ENCODE data around the gene L3HYPDH. TPM values are rescaled to one million over a fixed set of nuclear protein-coding genes. Genes with fewer than 3 reads are reported as not detected.
A peak's percentile ranks its signal among the peaks of the same experiment; 100 is the strongest.
"Not testable (repeated sequence)": the region's sequence is repeated elsewhere in the genome, so short reads cannot be mapped to it uniquely, and the experiment has no call there.

L3HYPDH gene
- polyA plus RNA-seq, 1 donor from 2014 or later = 10.1 TPM

DNA sequence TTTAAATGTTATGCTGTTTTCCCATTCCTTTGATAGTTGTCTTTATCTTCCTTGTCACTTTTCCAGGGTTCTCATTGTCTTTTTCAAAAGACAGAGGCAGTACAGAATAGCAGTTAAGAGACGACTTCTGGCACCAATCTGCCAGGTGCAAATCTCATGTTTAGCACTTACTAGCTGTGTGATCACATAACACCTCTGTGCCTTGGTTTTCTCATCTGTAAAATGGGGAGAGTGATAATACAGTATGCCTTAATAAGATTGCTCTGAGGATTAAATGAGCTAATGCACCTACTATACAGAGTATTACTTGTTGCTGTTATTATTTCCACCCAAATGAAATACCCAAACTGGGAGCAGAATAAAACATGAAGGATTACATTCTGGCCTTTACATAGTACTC, 23.8 kb downstream of the L3HYPDH start:
- Mint-ChIP-seq H3K36me3 (peaks cover 11% of the 10 kb centered on the region), H3K4me1 (peaks cover 0 to 5% (median 1%) of the 10 kb centered on the region in 3 donors), H3K27me3 (no peaks in the 10 kb centered on the region), H3K27ac (no peak overlapping the region), H3K4me3 (no peak overlapping the region), H3K9me3 (peaks cover 0 to 7% (median 1%) of the 10 kb centered on the region in 3 donors)

DNA sequence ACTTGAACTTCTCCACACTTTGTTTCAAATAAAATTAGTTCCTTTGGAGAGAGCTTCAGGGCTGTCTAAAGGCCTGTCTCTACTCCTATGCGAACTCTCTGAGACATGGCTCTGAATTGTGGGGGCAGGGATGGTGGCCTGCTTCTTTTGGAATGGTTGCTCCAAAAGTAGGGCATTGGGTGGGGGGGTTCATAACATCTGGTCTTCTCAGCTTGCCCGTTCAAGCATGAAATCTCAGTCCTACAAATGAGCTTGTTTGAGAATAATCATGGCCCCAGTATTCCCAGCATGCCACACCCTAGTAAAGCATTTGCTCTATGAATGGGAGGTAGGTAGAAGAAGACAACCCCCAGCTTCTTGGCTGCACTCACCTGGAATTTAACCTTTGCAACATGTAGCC, 25.7 kb downstream of the L3HYPDH start:
- Mint-ChIP-seq H3K27ac (no peak overlapping the region), H3K4me1 (peaks cover 0 to 2% (median 0%) of the 10 kb centered on the region in 3 donors), H3K27me3 (no peaks in the 10 kb centered on the region), H3K4me3 (no peak overlapping the region), H3K9me3 (peaks cover 0 to 7% (median 1%) of the 10 kb centered on the region in 3 donors), H3K36me3 (peaks cover 15% of the 10 kb centered on the region)

DNA sequence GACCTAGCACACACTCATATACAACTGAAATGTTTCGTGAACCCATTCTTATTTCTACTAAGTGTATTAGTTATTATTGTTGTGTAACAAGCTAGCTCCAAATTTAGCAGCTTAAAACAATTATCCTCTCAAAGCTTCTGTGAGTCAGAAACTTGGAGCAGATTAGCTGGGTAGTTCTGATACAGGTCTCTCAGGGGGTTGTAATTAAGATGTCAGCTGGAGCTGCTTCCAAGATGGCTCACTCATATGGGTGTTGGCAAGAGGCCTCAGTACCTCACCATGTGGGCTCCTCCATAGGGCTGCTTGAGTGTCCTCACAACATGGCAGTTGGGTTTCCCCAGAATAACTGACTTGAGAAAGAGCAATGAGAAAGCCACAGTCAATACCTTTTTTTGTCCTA, 28.8 kb downstream of the L3HYPDH start:
- peaks cover 15% of the 10 kb centered on the region for H3K36me3 Mint-ChIP-seq
- peaks cover 0 to 7% (median 1%) of the 10 kb centered on the region in 3 donors for H3K9me3 Mint-ChIP-seq
- no peaks in the 10 kb centered on the region for H3K27me3 Mint-ChIP-seq
- H3K4me1 Mint-ChIP-seq = no peaks in the 10 kb centered on the region
- no peak overlapping the region for H3K4me3 Mint-ChIP-seq
- no peak overlapping the region for H3K27ac Mint-ChIP-seq

- H3K36me3 Mint-ChIP-seq = peaks cover 12% of the 10 kb centered on the region
- peaks cover 0 to 1% (median 0%) of the 10 kb centered on the region in 3 donors for H3K4me1 Mint-ChIP-seq
Measured at GRCh38 chr14:59454139-59454538, 30.1 kb downstream of the L3HYPDH start.

DNA sequence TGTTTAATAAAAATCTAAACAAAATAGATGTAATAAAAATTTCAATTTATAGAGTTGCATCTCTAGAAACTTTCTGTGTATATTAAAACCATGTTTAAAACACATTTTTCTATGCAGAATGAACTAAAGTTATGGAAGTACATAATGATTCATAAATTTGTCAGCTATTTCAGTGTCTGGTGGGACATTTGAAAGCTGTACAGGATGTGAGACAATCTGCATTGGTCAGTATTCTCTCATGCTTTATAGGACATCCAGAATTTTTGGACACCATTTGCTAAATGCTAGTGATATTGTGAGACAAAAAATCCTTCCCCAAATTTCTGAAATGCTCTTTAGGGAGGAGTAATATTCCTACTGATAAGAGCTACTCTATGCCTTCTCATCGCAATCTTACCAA, 32.4 kb downstream of the L3HYPDH start:
- H3K4me3 Mint-ChIP-seq = no peak overlapping the region
- no peaks in the 10 kb centered on the region for H3K27me3 Mint-ChIP-seq
- H3K9me3 Mint-ChIP-seq = peaks cover 0 to under 1% (median 0%) of the 10 kb centered on the region in 3 donors
- peaks cover 6% of the 10 kb centered on the region for H3K36me3 Mint-ChIP-seq
- peaks cover 0 to 1% (median 0%) of the 10 kb centered on the region in 3 donors for H3K4me1 Mint-ChIP-seq
- no peak overlapping the region for H3K27ac Mint-ChIP-seq

More at GRCh38 chr14:59454139-59454538, 30.1 kb downstream of the L3HYPDH start:
- Mint-ChIP-seq H3K4me3 (no peak overlapping the region), H3K27me3 (no peaks in the 10 kb centered on the region), H3K27ac (no peak overlapping the region), H3K9me3 (peaks cover 0 to 7% (median 1%) of the 10 kb centered on the region in 3 donors)

DNA sequence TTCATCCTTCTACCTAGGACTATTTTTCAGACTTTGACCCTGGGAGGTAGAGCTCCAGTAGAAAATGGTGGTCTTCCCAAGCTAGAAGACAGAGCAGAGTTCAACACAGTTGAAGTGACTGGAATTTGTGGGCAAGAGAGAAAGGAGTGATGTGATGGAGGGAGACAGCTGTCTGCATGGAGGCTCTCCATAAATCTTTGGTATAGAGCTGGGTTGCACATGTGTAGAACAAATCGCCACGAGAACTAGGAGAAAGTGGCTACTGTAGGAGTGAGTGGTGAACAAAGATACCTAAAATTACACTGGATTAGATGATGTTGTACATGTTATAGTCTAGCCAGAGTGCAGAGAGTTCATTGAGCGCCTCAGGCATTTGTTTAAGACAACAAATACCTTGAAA, 33.5 kb downstream of the L3HYPDH start:
- Mint-ChIP-seq H3K27me3 (no peaks in the 10 kb centered on the region), H3K4me1 (peaks cover 0 to 1% (median 0%) of the 10 kb centered on the region in 3 donors), H3K36me3 (peaks cover 5% of the 10 kb centered on the region), H3K4me3 (no peak overlapping the region), H3K27ac (no peak overlapping the region), H3K9me3 (no peaks in the 10 kb centered on the region)

- H3K9me3 Mint-ChIP-seq, H3K27me3 Mint-ChIP-seq, H3K27ac Mint-ChIP-seq: not testable (repeated sequence)
Measured at GRCh38 chr14:59448673-59449072, 35.5 kb downstream of the L3HYPDH start.

GRCh38 chr14:59439256-59439965, 44.8 kb downstream of the L3HYPDH start:
- no peak overlapping the region for H3K27ac Mint-ChIP-seq
- no peaks in the 10 kb centered on the region for H3K27me3 Mint-ChIP-seq
- no peak overlapping the region for H3K4me3 Mint-ChIP-seq
- peaks cover 4% of the 10 kb centered on the region in 3 donors for H3K4me1 Mint-ChIP-seq
- H3K9me3 Mint-ChIP-seq = no peaks in the 10 kb centered on the region
- peaks cover 3% of the 10 kb centered on the region for H3K36me3 Mint-ChIP-seq

More at GRCh38 chr14:59448673-59449072, 35.5 kb downstream of the L3HYPDH start:
- not testable (repeated sequence) for H3K4me1 Mint-ChIP-seq, H3K4me3 Mint-ChIP-seq, H3K36me3 Mint-ChIP-seq

- no peak overlapping the region for H3K27ac Mint-ChIP-seq
- H3K27me3 Mint-ChIP-seq = no peaks in the 10 kb centered on the region
- H3K4me3 Mint-ChIP-seq = no peak overlapping the region
- H3K4me1 Mint-ChIP-seq = peaks cover 0 to 4% (median 2%) of the 10 kb centered on the region in 3 donors
- peaks cover 3% of the 10 kb centered on the region for H3K36me3 Mint-ChIP-seq
- no peaks in the 10 kb centered on the region for H3K9me3 Mint-ChIP-seq
Measured at GRCh38 chr14:59438195-59438647, 46.0 kb downstream of the L3HYPDH start.

DNA sequence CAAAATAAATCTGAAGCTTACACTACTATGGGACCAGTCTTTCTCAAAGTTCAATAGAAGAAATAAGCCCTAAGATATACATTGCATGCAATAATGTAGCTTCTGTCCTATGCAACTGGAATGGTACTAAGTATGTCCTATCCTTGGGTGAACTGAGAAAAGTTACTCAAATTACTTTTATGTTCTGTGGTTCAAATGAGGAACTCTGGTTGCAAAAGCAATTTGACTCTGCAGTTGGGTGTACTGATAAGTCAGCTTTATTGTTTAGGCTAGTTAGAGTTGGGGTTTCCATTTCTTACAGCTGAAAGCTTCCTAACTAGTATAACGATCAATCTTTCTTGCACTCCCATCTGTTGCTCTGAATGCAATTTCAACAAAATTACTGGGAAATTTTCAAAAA, 48.2 kb downstream of the L3HYPDH start:
- Mint-ChIP-seq H3K4me3 (no peak overlapping the region), H3K9me3 (no peaks in the 10 kb centered on the region), H3K27me3 (no peaks in the 10 kb centered on the region), H3K4me1 (peaks cover 0 to 4% (median 0%) of the 10 kb centered on the region in 3 donors), H3K36me3 (peaks cover 3% of the 10 kb centered on the region), H3K27ac (no peak overlapping the region)

DNA sequence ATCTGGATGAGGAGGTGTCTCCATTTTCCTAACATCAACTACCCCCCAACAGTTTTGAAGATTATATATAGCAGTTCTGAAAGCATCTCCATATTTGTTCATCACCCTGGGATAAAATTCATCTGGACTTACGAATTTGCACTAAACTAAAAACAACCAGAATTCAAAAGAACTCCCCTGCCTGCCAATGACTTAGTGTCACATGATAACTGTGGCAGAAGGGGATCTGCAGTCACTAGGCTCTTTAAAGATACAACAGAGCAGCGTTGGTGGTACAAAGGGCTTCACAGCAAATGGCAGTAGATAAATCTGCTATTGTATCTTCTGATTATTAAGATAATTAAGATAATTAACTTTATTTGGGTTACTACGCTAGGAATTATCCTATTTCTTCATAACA, 49.1 kb downstream of the L3HYPDH start:
- Mint-ChIP-seq H3K27me3 (no peaks in the 10 kb centered on the region), H3K9me3 (no peaks in the 10 kb centered on the region), H3K4me1 (peaks cover 0 to 4% (median 0%) of the 10 kb centered on the region in 3 donors), H3K4me3 (no peak overlapping the region), H3K27ac (peak overlapping the region in 1 of 3 donors; percentile 28), H3K36me3 (peaks cover 3% of the 10 kb centered on the region)

- H3K4me1 Mint-ChIP-seq = peaks cover 0 to 7% (median 5%) of the 10 kb centered on the region in 3 donors
- H3K36me3 Mint-ChIP-seq = no peaks in the 10 kb centered on the region
- no peaks in the 10 kb centered on the region for H3K27me3 Mint-ChIP-seq
Measured at GRCh38 chr14:59429790-59430189, 54.4 kb downstream of the L3HYPDH start.

DNA sequence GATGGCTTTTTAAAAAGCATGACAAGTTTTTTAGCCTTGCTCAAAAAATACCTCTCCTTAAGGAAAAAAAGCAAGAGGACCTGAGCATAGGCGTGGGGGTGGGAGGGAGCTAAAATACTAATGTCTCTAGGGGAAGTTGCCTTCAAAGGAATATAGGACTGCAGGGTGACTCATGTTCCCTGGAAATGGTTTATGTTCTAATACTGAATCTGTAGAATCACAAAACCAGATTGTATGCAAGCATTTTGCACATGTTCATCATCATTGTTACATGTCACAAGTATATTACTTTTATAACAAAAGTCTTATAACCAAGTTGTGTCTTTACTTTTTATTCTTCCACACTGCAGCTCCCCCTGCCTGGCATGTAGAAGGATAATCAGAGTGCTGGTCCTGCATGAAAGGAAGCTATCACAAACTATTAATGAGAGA, 55.6 kb downstream of the L3HYPDH start:
- no peaks in the 10 kb centered on the region for H3K9me3 Mint-ChIP-seq
- no peaks in the 10 kb centered on the region for H3K27me3 Mint-ChIP-seq
- H3K4me1 Mint-ChIP-seq = peaks cover 0 to 7% (median 5%) of the 10 kb centered on the region in 3 donors
- H3K27ac Mint-ChIP-seq = no peak overlapping the region
- H3K4me3 Mint-ChIP-seq = no peak overlapping the region
- no peaks in the 10 kb centered on the region for H3K36me3 Mint-ChIP-seq

More at GRCh38 chr14:59429790-59430189, 54.4 kb downstream of the L3HYPDH start:
- H3K9me3 Mint-ChIP-seq = no peaks in the 10 kb centered on the region
- H3K4me3 Mint-ChIP-seq = no peak overlapping the region
- no peak overlapping the region for H3K27ac Mint-ChIP-seq

GRCh38 chr14:59427653-59428580, 56.3 kb downstream of the L3HYPDH start:
- Mint-ChIP-seq H3K27me3 (no peaks in the 10 kb centered on the region), H3K27ac (peak overlapping the region in 1 of 3 donors; percentile 31), H3K4me1 (peaks cover 0 to 7% (median 5%) of the 10 kb centered on the region in 3 donors), H3K9me3 (no peaks in the 10 kb centered on the region), H3K36me3 (no peaks in the 10 kb centered on the region), H3K4me3 (no peak overlapping the region)

DNA sequence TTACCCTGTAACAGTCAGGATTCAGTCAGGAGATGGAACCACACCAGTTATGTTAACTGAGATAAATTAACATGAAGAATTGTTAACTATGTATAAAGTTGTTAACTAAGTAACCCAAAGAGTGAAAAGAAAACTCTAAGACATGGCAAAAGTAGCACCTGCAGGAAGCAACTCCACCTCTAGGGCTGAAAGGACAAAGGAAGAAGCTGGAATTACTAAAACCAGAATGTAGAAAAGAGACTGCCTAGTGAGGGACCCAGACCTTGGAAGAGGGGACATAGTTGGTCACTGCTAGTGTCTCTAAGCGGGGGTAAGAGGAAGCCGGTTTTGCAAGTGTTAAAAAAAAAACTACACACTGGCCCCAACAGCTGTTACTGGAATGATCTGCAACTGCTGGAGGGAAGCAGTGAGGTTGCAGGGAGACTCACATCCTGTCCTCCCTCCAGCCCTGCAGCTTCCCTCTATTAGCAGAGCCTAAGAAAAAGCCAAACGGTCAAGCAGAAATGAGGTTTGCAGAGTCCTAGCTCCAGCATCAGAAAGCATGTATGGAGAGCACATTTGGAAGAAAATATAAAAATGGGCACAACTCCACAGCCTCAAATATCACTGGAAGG, 58.8 kb downstream of the L3HYPDH start:
- Mint-ChIP-seq H3K36me3 (no peaks in the 10 kb centered on the region), H3K9me3 (no peaks in the 10 kb centered on the region), H3K4me3 (no peak overlapping the region), H3K27ac (no peak overlapping the region), H3K27me3 (no peaks in the 10 kb centered on the region), H3K4me1 (peaks cover 14 to 26% (median 23%) of the 10 kb centered on the region in 3 donors)
